ENCODE data around the gene PGM3. TPM values are rescaled to one million over a fixed set of nuclear protein-coding genes. Genes with fewer than 3 reads are reported as not detected.

The PGM3 gene
- total and polyA plus RNA-seq, 2 donors (not counting 3 experiments of a cell fraction or from before 2014, with no cell fraction given): 19.8 to 70.7 TPM

- Histone ChIP-seq H3K9ac (replicated peaks; ENCODE audit: extremely low read depth, insufficient read depth, low read length) (no peak overlapping the region), H3K79me2 (ENCODE audit: control insufficient read depth, insufficient read depth, low read length) (no peaks in the 10 kb centered on the region), H3K9me3 (replicated peaks; ENCODE audit: control insufficient read depth, insufficient read depth, low read length) (no peaks in the 10 kb centered on the region), H4K20me1 (replicated peaks; ENCODE audit: control insufficient read depth, extremely low read depth, insufficient read depth, low read length) (no peaks in the 10 kb centered on the region), H3K36me3 (ENCODE audit: control insufficient read depth in 2 of 2, extremely low read depth in 1 of 2, insufficient read depth in 2 of 2, low read length in 2 of 2) (peaks cover 4 to 6% of the 10 kb centered on the region in 2 experiments), H3K4me1 (ENCODE audit: control insufficient read depth, extremely low read depth, insufficient read depth, low read length) (no peaks in the 10 kb centered on the region), H3K4me3 (replicated peaks in 1 of 3; ENCODE audit: insufficient read depth in 1 of 3, low read depth in 1 of 3, low read length in 3 of 3) (no peak overlapping the region), H3K9me1 (replicated peaks; ENCODE audit: control insufficient read depth, extremely low read depth, insufficient read depth, low read length) (no peaks in the 10 kb centered on the region), H3K27me3 (ENCODE audit: control insufficient read depth in 2 of 2, insufficient read depth in 2 of 2, low read length in 2 of 2) (no peaks in the 10 kb centered on the region), H3K4me2 (ENCODE audit: insufficient read depth, low read length) (no peak overlapping the region), H3K27ac (ENCODE audit: insufficient read depth, low read depth, low read length) (no peak overlapping the region), H2AFZ (ENCODE audit: low read depth, low read length) (no peak overlapping the region)
- FAIRE-seq: no peak
- intact Hi-C loops (cut with micrococcal nuclease): no loop called here
- POLR2A ChIA-PET: no interaction called here
- DNase-seq (ENCODE audit: low read depth, low spot score): no peak
- BruUV-seq (replicated peaks): no TSS peak
- dilution Hi-C loops (cut with MboI; ENCODE audit: extremely low pct_ligation_motif_present, low sequenced_read_pairs): no loop called here
- TF ChIP-seq GATA2 (IDR thresholded peaks at IDR 0.05; ENCODE audit: insufficient read depth, insufficient read length, low read depth, low read length) (no peak), EZH2 (IDR thresholded peaks at IDR 0.05; ENCODE audit: borderline replicate concordance, low read depth, low read length, severe bottlenecking) (no peak), POLR2A (IDR thresholded peaks at IDR 0.05; ENCODE audit: low read depth, low read length) (no peak), MAX (IDR thresholded peaks at IDR 0.05; ENCODE audit: insufficient read depth, insufficient read length) (no peak), JUN (IDR thresholded peaks at IDR 0.05; ENCODE audit: borderline replicate concordance, insufficient read depth, insufficient read length, low read depth) (no peak), MYC (IDR thresholded peaks at IDR 0.05; ENCODE audit: low read depth, low read length) (no peak), FOS (IDR thresholded peaks at IDR 0.05; ENCODE audit: borderline replicate concordance, insufficient read depth, low read length) (no peak), POLR2AphosphoS5 (IDR thresholded peaks at IDR 0.05; ENCODE audit: insufficient read depth, low read depth, low read length) (no peak)
- TF ChIP-seq, protein P1, sequence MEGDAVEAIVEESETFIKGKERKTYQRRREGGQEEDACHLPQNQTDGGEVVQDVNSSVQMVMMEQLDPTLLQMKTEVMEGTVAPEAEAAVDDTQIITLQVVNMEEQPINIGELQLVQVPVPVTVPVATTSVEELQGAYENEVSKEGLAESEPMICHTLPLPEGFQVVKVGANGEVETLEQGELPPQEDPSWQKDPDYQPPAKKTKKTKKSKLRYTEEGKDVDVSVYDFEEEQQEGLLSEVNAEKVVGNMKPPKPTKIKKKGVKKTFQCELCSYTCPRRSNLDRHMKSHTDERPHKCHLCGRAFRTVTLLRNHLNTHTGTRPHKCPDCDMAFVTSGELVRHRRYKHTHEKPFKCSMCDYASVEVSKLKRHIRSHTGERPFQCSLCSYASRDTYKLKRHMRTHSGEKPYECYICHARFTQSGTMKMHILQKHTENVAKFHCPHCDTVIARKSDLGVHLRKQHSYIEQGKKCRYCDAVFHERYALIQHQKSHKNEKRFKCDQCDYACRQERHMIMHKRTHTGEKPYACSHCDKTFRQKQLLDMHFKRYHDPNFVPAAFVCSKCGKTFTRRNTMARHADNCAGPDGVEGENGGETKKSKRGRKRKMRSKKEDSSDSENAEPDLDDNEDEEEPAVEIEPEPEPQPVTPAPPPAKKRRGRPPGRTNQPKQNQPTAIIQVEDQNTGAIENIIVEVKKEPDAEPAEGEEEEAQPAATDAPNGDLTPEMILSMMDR (IDR thresholded peaks at IDR 0.05; ENCODE audit: extremely low read depth in 1 of 2, insufficient read depth in 1 of 2, low read depth in 1 of 2, low read length in 2 of 2): no peak
- CTCF ChIA-PET: interaction anchor here (1.5 kb wide), 1 partner anchor 59 kb away, joined by 3 read pairs; the partner anchor contains the start of gene DOP1A
Measured at GRCh38 chr6:83126807-83127206, 66.3 kb downstream of the PGM3 start.

All from endothelial cell of umbilical vein (primary cell).